K562 treated with DMSO at 1 percent for 12 hours (cell line): ENCODE data around the gene ZNF124. TPM values are rescaled to one million over a fixed set of nuclear protein-coding genes. Genes with fewer than 3 reads are reported as not detected.

Experiments
- total RNA-seq: library from RNA; unstranded; fragments of 300-600 nt; gene quantifications from 2 replicates; pipeline ENCODE4 v1.2.3, GENCODE V29; 2022; ENCODE audit not compliant: insufficient read depth

ZNF124 gene
- total RNA-seq, result 6.5 and 15.8 TPM in 2 replicates

GRCh38 chr1:247171875-247172563 lies at the start of gene ZNF124:
Gene ZNF124, minus strand, starts transcription at chr1:247172020. Its CDS starts 143 bp downstream, at chr1:247171877.

Other genes with a start within 250 kb of the ZNF124 start
- gene AHCTF1, start 240.1 kb downstream of the ZNF124 start, total RNA-seq, result 7.4 and 26.4 TPM in 2 replicates
- gene ZNF695, start 164.0 kb downstream of the ZNF124 start, total RNA-seq, result 9.9 and 10.9 TPM in 2 replicates
- 2.0 and 4.0 TPM in 2 replicates for gene ZNF670, start 93.2 kb downstream of the ZNF124 start, total RNA-seq
- 3.1 and 11.3 TPM in 2 replicates for gene ZNF669, start 67.7 kb downstream of the ZNF124 start, total RNA-seq
- not detected in 2 replicates for gene VN1R5, start 84.1 kb upstream of the ZNF124 start, total RNA-seq
- gene ZNF496, start 159.8 kb upstream of the ZNF124 start, total RNA-seq, result 18.0 and 48.1 TPM in 2 replicates
- gene NLRP3, start 244.2 kb upstream of the ZNF124 start, total RNA-seq, result not detected in 2 replicates